Neutrophil (primary cell): ENCODE data around the gene PDE3A.

ENCODE experiments used
- H3K27ac ChIP-seq: fragments of 200-600 bp; sonication (generic); 2 replicates; pipeline ENCODE4 v1.5.1; 2016; ENCODE audit warnings: mild to moderate bottlenecking, moderate library complexity
- H3K27me3 ChIP-seq: fragments of 200-600 bp; sonication (generic); 2 replicates; pipeline ENCODE4 v1.6.0; 2016; ENCODE audit warnings: mild to moderate bottlenecking
- H3K36me3 ChIP-seq: fragments of 200-600 bp; sonication (generic); 2 replicates; pipeline ENCODE4 v1.5.1; 2017
- H3K4me1 ChIP-seq, 2 experiments: fragments of 200-600 bp in 1 of 2; sonication (generic) in 1 of 2; 1 replicate in 1 of 2; 2 replicates in 1 of 2; pipeline versions ENCODE4 v1.5.1 to v1.6.1; 2013 to 2016; ENCODE audit warnings: low read depth in 1 of 2, low read length in 1 of 2, mild to moderate bottlenecking in 1 of 2, moderate library complexity in 1 of 2; ENCODE audit not compliant: control insufficient read depth in 1 of 2, insufficient read depth in 1 of 2
- H3K4me3 ChIP-seq, 2 experiments: fragments of 200-600 bp in 1 of 2; sonication (generic) in 1 of 2; 1 replicate in 1 of 2; 2 replicates in 1 of 2; pipeline ENCODE4 v1.5.1; 2013 to 2016; ENCODE audit warnings: low read depth in 1 of 2, low read length in 1 of 2, mild to moderate bottlenecking in 1 of 2, moderate library complexity in 1 of 2
- H3K9me3 ChIP-seq: fragments of 200-600 bp; sonication (generic); 2 replicates; pipeline ENCODE4 v1.5.1; 2016
- CTCF ChIP-seq: fragments of 200-600 bp; sonication (generic); IDR thresholded peaks from 2 replicates; pipeline ENCODE4 v1.5.1; 2016; ENCODE audit warnings: antibody characterized with exemption

PDE3A gene

GRCh38 chr12:20657496-20657895 lies 289.2 kb downstream of the PDE3A start:
- TF ChIP-seq CTCF, result no peak
- no peaks in the 10 kb centered on the region for H3K4me1 ChIP-seq
- H3K9me3 ChIP-seq, result no peaks in the 10 kb centered on the region
- H3K27me3 ChIP-seq, result no peaks in the 10 kb centered on the region
- H3K4me3 ChIP-seq, result no peak overlapping the region
- H3K36me3 ChIP-seq, result no peaks in the 10 kb centered on the region
- H3K27ac ChIP-seq, result no peak overlapping the region

GRCh38 chr12:20681334-20681733 lies 313.0 kb downstream of the PDE3A start:
- Histone ChIP-seq H3K4me3 (no peak overlapping the region), H3K36me3 (no peaks in the 10 kb centered on the region), H3K9me3 (no peaks in the 10 kb centered on the region), H3K27ac (no peak overlapping the region), H3K4me1 (no peaks in the 10 kb centered on the region), H3K27me3 (no peaks in the 10 kb centered on the region)
- TF ChIP-seq CTCF, result no peak

- Histone ChIP-seq H3K27ac (no peak within 1 kb of the TSS), H3K36me3 (no peaks in the 10 kb centered on the region), H3K9me3 (no peaks in the 10 kb centered on the region), H3K27me3 (no peaks in the 10 kb centered on the region), H3K4me1 (no peaks in the 10 kb centered on the region), H3K4me3 (no peak within 1 kb of the TSS)
- TF ChIP-seq CTCF, result no peak
Observed at GRCh38 chr12:20695232-20695631, 326.9 kb downstream of the PDE3A start, which contains the start of gene SLCO1C1. Gene SLCO1C1, plus strand, starts transcription at chr12:20695332. Its CDS starts 4,245 bp downstream, at chr12:20699577.

GRCh38 chr12:20696181-20696905 lies 328.0 kb downstream of the PDE3A start:
- no peaks in the 10 kb centered on the region for H3K9me3 ChIP-seq
- no peaks in the 10 kb centered on the region for H3K27me3 ChIP-seq
- TF ChIP-seq CTCF, result no peak

DNA sequence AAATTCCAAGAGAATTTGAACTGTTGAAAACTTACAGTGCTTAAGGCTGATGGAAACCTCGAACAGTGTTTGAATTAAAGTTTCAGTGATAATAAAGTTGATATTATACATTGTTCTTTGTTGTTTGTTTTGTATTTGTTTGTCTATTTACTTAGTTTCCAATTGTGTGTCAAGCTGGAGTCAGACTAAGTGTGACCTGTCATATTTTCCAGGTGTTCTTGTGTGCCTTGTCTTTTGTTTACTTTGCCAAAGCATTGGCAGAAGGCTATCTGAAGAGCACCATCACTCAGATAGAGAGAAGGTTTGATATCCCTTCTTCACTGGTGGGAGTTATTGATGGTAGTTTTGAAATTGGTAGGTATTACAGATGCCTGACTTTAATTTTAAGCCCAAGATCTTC lies 332.8 kb downstream of the PDE3A start:
- Histone ChIP-seq H3K4me3 (no peak overlapping the region), H3K27ac (no peak overlapping the region), H3K4me1 (no peaks in the 10 kb centered on the region), H3K36me3 (no peaks in the 10 kb centered on the region), H3K9me3 (no peaks in the 10 kb centered on the region), H3K27me3 (no peaks in the 10 kb centered on the region)
- no peak for TF ChIP-seq CTCF

More at GRCh38 chr12:20696181-20696905, 328.0 kb downstream of the PDE3A start:
- Histone ChIP-seq H3K4me1 (no peaks in the 10 kb centered on the region), H3K4me3 (no peak overlapping the region), H3K27ac (no peak overlapping the region), H3K36me3 (no peaks in the 10 kb centered on the region)
